Neural cell (in vitro differentiated cells): ENCODE measurements around the gene AGK. TPM values are rescaled to one million over a fixed set of nuclear protein-coding genes. Genes with fewer than 3 reads are reported as not detected.

Experiments used
- H2AFZ ChIP-seq: fragments of 200-600, 300-800 bp; sonication (generic), shearing (Covaris generic); 2 replicates; pipeline ENCODE4 v1.6.0; 2014; ENCODE audit warnings: low read depth, mild to moderate bottlenecking, antibody characterized with exemption, low read length, moderate library complexity
- H3F3A ChIP-seq: fragments of 200-600 bp; shearing (Covaris generic); 2 replicates; pipeline ENCODE4 v1.6.1; 2016; ENCODE audit warnings: mild to moderate bottlenecking, moderate library complexity, mixed read lengths, antibody characterized with exemption, low read length; ENCODE audit not compliant: insufficient read depth, poor library complexity, severe bottlenecking
- H3K27ac ChIP-seq: fragments of 200-600, 300-800 bp; sonication (generic), shearing (Covaris generic); 2 replicates; pipeline ENCODE4 v1.5.1; 2014; ENCODE audit warnings: mild to moderate bottlenecking, low read length, moderate library complexity
- H3K27me3 ChIP-seq: fragments of 300-800, 200-600 bp; sonication (generic), shearing (Covaris generic); 2 replicates; pipeline ENCODE4 v1.6.0; 2014; ENCODE audit warnings: mild to moderate bottlenecking, low read depth, low read length, moderate library complexity; ENCODE audit not compliant: insufficient read depth
- H3K36me3 ChIP-seq: fragments of 300-800, 200-600 bp; sonication (generic), shearing (Covaris generic); 2 replicates; pipeline ENCODE4 v1.5.1; 2014; ENCODE audit warnings: mild to moderate bottlenecking, antibody characterized with exemption, low read length, moderate library complexity; ENCODE audit not compliant: insufficient read depth
- H3K4me2 ChIP-seq: fragments of 300-800, 200-600 bp; sonication (generic), shearing (Covaris generic); 2 replicates; pipeline ENCODE4 v1.6.0; 2014; ENCODE audit warnings: mild to moderate bottlenecking, low read length
- H3K4me3 ChIP-seq: fragments of 300-800, 200-600 bp; sonication (generic), shearing (Covaris generic); 2 replicates; pipeline ENCODE4 v1.5.1; 2014; ENCODE audit warnings: mild to moderate bottlenecking, low read length, moderate library complexity
- H3K79me2 ChIP-seq: fragments of 200-600 bp; shearing (Covaris generic); replicated peaks from 2 replicates; pipeline ENCODE4 v1.6.0; 2014; ENCODE audit warnings: mild to moderate bottlenecking, low read length, moderate library complexity; ENCODE audit not compliant: insufficient read depth
- H3K9ac ChIP-seq: fragments of 300-800, 200-600 bp; sonication (generic), shearing (Covaris generic); 2 replicates; pipeline ENCODE4 v1.6.1; 2016; ENCODE audit warnings: mild to moderate bottlenecking, low read length, mixed read lengths
- H3K9me2 ChIP-seq: fragments of 200-600 bp; shearing (Covaris generic); 2 replicates; pipeline ENCODE4 v1.6.1; 2016; ENCODE audit warnings: mild to moderate bottlenecking, low read length, mixed read lengths; ENCODE audit not compliant: insufficient read depth
- H3K9me3 ChIP-seq: fragments of 200-600, 300-800 bp; sonication (generic), shearing (Covaris generic); 2 replicates; pipeline ENCODE4 v1.6.1; 2016; ENCODE audit warnings: mild to moderate bottlenecking, mixed run types, low read length, moderate library complexity, mixed read lengths
- H4K20me1 ChIP-seq: fragments of 200-600 bp; shearing (Covaris generic); 2 replicates; pipeline ENCODE4 v1.6.1; 2016; ENCODE audit warnings: mild to moderate bottlenecking, mixed run types; ENCODE audit not compliant: insufficient read depth
- EP300 ChIP-seq: fragments of 450-650 bp; conservative IDR thresholded peaks from 2 replicates; pipeline ENCODE4 v1.6.1; 2014; ENCODE audit warnings: antibody characterized with exemption, mild to moderate bottlenecking, moderate library complexity; ENCODE audit not compliant: poor library complexity, severe bottlenecking
- EZH2 ChIP-seq: fragments of 200-600, 300-800 bp; shearing (Covaris generic), sonication (generic); IDR thresholded peaks from 2 replicates; pipeline ENCODE4 v1.6.1; 2014; ENCODE audit warnings: antibody characterized with exemption, low read length, borderline replicate concordance, mild to moderate bottlenecking; ENCODE audit not compliant: insufficient read depth, poor library complexity, severe bottlenecking
- MXI1 ChIP-seq: fragments of 450-650 bp; conservative IDR thresholded peaks from 2 replicates; pipeline ENCODE4 v1.6.1; 2014; ENCODE audit warnings: antibody characterized with exemption, mild to moderate bottlenecking; ENCODE audit not compliant: poor library complexity, severe bottlenecking
- POLR2AphosphoS5 ChIP-seq: IDR thresholded peaks from 2 replicates; pipeline ENCODE4 v1.6.1; 2012
- RAD21 ChIP-seq: fragments of 450-650 bp; conservative IDR thresholded peaks from 2 replicates; pipeline ENCODE4 v1.6.1; 2014; ENCODE audit warnings: antibody characterized with exemption, mild to moderate bottlenecking, moderate library complexity
- SMC3 ChIP-seq: fragments of 450-650 bp; conservative IDR thresholded peaks from 2 replicates; pipeline ENCODE4 v1.6.1; 2014; ENCODE audit warnings: antibody characterized with exemption, mild to moderate bottlenecking, moderate library complexity; ENCODE audit not compliant: poor library complexity
- TAF1 ChIP-seq: IDR thresholded peaks from 2 replicates; pipeline ENCODE4 v1.6.1; 2012; ENCODE audit warnings: low read depth
- polyA plus RNA-seq: library from polyadenylated mRNA; depleted of rRNA; stranded (reverse); fragments of >200 nt; gene quantifications from 2 replicates; pipeline ENCODE4 v1.2.3, GENCODE V29; 2014
- TF ChIP-seq, protein P1 (sequence below): IDR thresholded peaks from 2 replicates; pipeline ENCODE4 v1.6.1; 2012; ENCODE audit warnings: borderline replicate concordance
- TF ChIP-seq, protein P2 (sequence below): fragments of 450-650 bp; IDR thresholded peaks from 2 replicates; pipeline ENCODE4 v1.5.1; 2014; ENCODE audit warnings: antibody characterized with exemption, mild to moderate bottlenecking, moderate library complexity; ENCODE audit not compliant: poor library complexity, severe bottlenecking

AGK gene
- polyA plus RNA-seq, 1 donor from 2014 or later = 59.8 TPM

DNA sequence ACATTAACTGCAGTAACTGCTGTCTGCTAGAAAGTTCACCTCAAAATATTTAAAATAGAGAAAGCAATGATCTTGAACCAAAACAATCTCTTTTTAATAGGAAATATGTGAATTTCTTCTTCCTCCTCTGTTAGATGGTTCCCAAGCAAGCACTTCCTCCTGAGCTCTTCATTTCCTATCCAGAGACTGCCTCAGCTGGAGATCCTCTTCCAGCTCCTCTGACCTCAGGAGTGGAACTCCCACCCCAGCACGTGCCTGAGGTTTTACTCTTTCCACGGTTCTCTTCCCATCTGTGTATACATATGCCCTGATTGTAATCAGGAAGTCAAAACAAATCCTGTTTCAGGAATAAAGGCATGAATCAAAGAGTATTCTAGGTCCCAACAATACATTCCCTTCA lies 145.1 kb downstream of the AGK start:
- Histone ChIP-seq H3K9me3 (no peaks in the 10 kb centered on the region), H3K36me3 (no peaks in the 10 kb centered on the region), H3K27ac (no peak overlapping the region), H2AFZ (no peak overlapping the region), H3K79me2 (peaks cover 53% of the 10 kb centered on the region), H3F3A (no peaks in the 10 kb centered on the region), H3K4me3 (no peak overlapping the region), H3K9ac (no peak overlapping the region), H4K20me1 (no peaks in the 10 kb centered on the region), H3K27me3 (no peaks in the 10 kb centered on the region), H3K9me2 (no peaks in the 10 kb centered on the region), H3K4me2 (no peak overlapping the region)
- TF ChIP-seq POLR2AphosphoS5 (no peak), TAF1 (no peak), MXI1 (no peak), EP300 (no peak), EZH2 (no peak), SMC3 (no peak), RAD21 (no peak)
- TF ChIP-seq, protein P1, sequence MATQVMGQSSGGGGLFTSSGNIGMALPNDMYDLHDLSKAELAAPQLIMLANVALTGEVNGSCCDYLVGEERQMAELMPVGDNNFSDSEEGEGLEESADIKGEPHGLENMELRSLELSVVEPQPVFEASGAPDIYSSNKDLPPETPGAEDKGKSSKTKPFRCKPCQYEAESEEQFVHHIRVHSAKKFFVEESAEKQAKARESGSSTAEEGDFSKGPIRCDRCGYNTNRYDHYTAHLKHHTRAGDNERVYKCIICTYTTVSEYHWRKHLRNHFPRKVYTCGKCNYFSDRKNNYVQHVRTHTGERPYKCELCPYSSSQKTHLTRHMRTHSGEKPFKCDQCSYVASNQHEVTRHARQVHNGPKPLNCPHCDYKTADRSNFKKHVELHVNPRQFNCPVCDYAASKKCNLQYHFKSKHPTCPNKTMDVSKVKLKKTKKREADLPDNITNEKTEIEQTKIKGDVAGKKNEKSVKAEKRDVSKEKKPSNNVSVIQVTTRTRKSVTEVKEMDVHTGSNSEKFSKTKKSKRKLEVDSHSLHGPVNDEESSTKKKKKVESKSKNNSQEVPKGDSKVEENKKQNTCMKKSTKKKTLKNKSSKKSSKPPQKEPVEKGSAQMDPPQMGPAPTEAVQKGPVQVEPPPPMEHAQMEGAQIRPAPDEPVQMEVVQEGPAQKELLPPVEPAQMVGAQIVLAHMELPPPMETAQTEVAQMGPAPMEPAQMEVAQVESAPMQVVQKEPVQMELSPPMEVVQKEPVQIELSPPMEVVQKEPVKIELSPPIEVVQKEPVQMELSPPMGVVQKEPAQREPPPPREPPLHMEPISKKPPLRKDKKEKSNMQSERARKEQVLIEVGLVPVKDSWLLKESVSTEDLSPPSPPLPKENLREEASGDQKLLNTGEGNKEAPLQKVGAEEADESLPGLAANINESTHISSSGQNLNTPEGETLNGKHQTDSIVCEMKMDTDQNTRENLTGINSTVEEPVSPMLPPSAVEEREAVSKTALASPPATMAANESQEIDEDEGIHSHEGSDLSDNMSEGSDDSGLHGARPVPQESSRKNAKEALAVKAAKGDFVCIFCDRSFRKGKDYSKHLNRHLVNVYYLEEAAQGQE = no peak
- TF ChIP-seq, protein P2, sequence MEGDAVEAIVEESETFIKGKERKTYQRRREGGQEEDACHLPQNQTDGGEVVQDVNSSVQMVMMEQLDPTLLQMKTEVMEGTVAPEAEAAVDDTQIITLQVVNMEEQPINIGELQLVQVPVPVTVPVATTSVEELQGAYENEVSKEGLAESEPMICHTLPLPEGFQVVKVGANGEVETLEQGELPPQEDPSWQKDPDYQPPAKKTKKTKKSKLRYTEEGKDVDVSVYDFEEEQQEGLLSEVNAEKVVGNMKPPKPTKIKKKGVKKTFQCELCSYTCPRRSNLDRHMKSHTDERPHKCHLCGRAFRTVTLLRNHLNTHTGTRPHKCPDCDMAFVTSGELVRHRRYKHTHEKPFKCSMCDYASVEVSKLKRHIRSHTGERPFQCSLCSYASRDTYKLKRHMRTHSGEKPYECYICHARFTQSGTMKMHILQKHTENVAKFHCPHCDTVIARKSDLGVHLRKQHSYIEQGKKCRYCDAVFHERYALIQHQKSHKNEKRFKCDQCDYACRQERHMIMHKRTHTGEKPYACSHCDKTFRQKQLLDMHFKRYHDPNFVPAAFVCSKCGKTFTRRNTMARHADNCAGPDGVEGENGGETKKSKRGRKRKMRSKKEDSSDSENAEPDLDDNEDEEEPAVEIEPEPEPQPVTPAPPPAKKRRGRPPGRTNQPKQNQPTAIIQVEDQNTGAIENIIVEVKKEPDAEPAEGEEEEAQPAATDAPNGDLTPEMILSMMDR = no peak

DNA sequence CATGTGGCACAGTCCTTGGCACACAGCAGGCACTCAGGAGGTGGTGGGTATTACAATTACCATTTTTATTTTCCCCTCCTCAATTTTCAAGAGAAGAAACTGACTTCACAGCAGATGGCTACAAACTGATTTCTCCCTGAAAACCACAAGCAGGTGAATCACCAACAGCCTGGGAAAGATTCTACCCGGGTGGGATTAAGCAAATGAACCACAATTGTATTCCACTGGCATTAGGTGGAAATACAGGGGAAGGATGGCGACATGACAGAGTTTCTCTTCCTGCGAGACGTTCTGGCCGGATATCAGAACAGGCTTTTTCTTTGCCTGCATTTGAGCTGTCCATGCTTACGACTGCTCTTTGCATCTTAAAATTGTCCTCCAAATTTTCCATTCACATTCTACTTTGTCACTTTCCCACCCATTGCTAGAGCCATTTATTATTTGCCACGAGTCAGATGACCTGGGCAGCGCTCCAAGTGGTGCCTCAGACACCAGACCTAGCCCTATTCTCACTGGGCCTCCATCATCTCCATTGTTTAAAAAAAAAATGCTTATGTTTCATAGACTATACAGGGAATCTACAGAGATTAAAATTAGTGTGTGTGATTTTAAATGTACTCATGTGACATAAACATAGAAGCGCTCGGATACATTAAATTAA lies 146.1 kb downstream of the AGK start:
- Histone ChIP-seq H3K9me2 (no peaks in the 10 kb centered on the region), H3K4me3 (no peak overlapping the region), H3K27ac (no peak overlapping the region), H3K9me3 (no peaks in the 10 kb centered on the region), H4K20me1 (no peaks in the 10 kb centered on the region), H3K9ac (no peak overlapping the region), H3K79me2 (peaks cover 53% of the 10 kb centered on the region), H3F3A (no peaks in the 10 kb centered on the region), H3K27me3 (no peaks in the 10 kb centered on the region), H2AFZ (no peak overlapping the region), H3K4me2 (no peak overlapping the region), H3K36me3 (no peaks in the 10 kb centered on the region)
- TF ChIP-seq EZH2 = no peak
- TF ChIP-seq, protein P2 = no peak
